ENCODE measurements around the gene MICAL2. TPM values are rescaled to one million over a fixed set of nuclear protein-coding genes. Genes with fewer than 3 reads are reported as not detected.

MICAL2 gene
- total and polyA plus RNA-seq, 10 of the 15 experiments (the other 5 are each of a cell fraction or from before 2014, with no cell fraction given): 0.90 to 5.6 (median 2.4) TPM

DNA sequence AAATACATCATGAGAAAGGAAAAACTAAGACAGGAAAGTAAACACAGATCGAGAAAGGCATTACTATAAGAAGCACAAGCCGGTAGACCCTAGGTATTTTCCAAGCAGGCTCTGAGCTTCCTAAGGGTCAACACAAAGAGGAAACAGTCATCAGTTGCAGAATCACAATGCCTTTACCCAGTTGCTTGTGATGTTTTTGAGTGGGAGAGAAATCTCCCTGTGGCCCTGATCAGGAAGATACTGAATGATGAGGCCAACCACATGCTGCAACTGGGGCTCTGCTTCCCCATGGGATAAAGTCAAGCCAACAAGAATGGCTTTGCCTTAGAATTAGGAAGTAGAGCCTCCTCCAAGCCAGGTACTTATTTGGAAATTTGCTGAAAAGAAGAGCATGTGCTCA is 132.6 kb downstream of the MICAL2 start:
- in situ Hi-C loops (cut with MboI): loop anchor here (5.0 kb wide), 1 partner anchor 51 kb away; no protein-coding TSS in a partner anchor
- H4K20me1 ChIP-seq (ENCODE audit: control insufficient read depth, insufficient read depth): no peaks in the 10 kb centered on the region
- no peak for ATAC-seq

More for the DNA sequence above, 132.6 kb downstream of the MICAL2 start:
- intact Hi-C loops (cut with micrococcal nuclease; ENCODE audit: unreplicated experiment): no loop called here
- Histone ChIP-seq H3K9me3 (replicated peaks; ENCODE audit: control insufficient read depth, insufficient read depth, low read length) (no peaks in the 10 kb centered on the region), H3K79me2 (ENCODE audit: control insufficient read depth, insufficient read depth, low read length) (no peaks in the 10 kb centered on the region), H3K4me2 (ENCODE audit: control insufficient read depth, insufficient read depth) (no peak overlapping the region), H3K4me3 (no peak overlapping the region), H2AFZ (ENCODE audit: control insufficient read depth, low read depth, low read length) (no peak overlapping the region), H3K36me3 (ENCODE audit: control insufficient read depth in 2 of 2, insufficient read depth in 2 of 2, low read length in 1 of 2) (no peaks in the 10 kb centered on the region), H3K9ac (ENCODE audit: control insufficient read depth, insufficient read depth, low read length) (no peak overlapping the region), H3K27me3 (replicated peaks in 1 of 2; ENCODE audit: control insufficient read depth in 2 of 2, insufficient read depth in 2 of 2, low read length in 1 of 2) (no peaks in the 10 kb centered on the region; a peak in 2 of 4 replicates), H3K27ac (ENCODE audit: control insufficient read depth, insufficient read depth) (no peak overlapping the region), H3K4me1 (ENCODE audit: control insufficient read depth, insufficient read depth, low read length) (no peaks in the 10 kb centered on the region)
- CTCF ChIA-PET: interaction anchor here (0.6 to 1.5 kb wide), 5 partner anchors 9 to 621 kb away, joined by 3 to 5 read pairs (median 3); no protein-coding TSS in a partner anchor
- RAD21 ChIA-PET (ENCODE audit: unreplicated experiment): no interaction called here
- TF ChIP-seq REST (IDR thresholded peaks at IDR 0.05; ENCODE audit: low read depth, low read length) (no peak), STAT3 (IDR thresholded peaks at IDR 0.05; ENCODE audit: low read depth, low read length) (no peak), NFYA (IDR thresholded peaks at IDR 0.05; ENCODE audit: borderline replicate concordance, low read depth, low read length) (no peak), ZZZ3 (IDR thresholded peaks at IDR 0.05; ENCODE audit: control insufficient read depth, insufficient read length, low read depth) (no peak)
- TF ChIP-seq, protein P1, sequence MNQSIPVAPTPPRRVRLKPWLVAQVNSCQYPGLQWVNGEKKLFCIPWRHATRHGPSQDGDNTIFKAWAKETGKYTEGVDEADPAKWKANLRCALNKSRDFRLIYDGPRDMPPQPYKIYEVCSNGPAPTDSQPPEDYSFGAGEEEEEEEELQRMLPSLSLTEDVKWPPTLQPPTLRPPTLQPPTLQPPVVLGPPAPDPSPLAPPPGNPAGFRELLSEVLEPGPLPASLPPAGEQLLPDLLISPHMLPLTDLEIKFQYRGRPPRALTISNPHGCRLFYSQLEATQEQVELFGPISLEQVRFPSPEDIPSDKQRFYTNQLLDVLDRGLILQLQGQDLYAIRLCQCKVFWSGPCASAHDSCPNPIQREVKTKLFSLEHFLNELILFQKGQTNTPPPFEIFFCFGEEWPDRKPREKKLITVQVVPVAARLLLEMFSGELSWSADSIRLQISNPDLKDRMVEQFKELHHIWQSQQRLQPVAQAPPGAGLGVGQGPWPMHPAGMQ (IDR thresholded peaks at IDR 0.05; ENCODE audit: borderline replicate concordance): no peak
- SMC1A ChIA-PET (ENCODE audit: uncharacterized antibody, unreplicated experiment): no interaction called here
- DNase-seq (ENCODE audit: low read depth, low spot score) (no peak), FAIRE-seq (no peak)
- BruUV-seq (replicated peaks): no TSS peak
- WGBS (ENCODE audit: insufficient coverage, insufficient replicate concordance, low lambda C conversion rate, missing lambda C conversion rate): 39% methylated on average over 2 of the region's 2 CpGs
- POLR2A ChIA-PET: no interaction called here
